ENCODE measurements around the gene YDJC. TPM values are rescaled to one million over a fixed set of nuclear protein-coding genes. Genes with fewer than 3 reads are reported as not detected.
A peak's percentile ranks its signal among the peaks of the same experiment; 100 is the strongest.

The YDJC gene
- total RNA-seq, 4 donors from 2014 or later, result 5.2 to 10.8 (median 6.3) TPM

DNA sequence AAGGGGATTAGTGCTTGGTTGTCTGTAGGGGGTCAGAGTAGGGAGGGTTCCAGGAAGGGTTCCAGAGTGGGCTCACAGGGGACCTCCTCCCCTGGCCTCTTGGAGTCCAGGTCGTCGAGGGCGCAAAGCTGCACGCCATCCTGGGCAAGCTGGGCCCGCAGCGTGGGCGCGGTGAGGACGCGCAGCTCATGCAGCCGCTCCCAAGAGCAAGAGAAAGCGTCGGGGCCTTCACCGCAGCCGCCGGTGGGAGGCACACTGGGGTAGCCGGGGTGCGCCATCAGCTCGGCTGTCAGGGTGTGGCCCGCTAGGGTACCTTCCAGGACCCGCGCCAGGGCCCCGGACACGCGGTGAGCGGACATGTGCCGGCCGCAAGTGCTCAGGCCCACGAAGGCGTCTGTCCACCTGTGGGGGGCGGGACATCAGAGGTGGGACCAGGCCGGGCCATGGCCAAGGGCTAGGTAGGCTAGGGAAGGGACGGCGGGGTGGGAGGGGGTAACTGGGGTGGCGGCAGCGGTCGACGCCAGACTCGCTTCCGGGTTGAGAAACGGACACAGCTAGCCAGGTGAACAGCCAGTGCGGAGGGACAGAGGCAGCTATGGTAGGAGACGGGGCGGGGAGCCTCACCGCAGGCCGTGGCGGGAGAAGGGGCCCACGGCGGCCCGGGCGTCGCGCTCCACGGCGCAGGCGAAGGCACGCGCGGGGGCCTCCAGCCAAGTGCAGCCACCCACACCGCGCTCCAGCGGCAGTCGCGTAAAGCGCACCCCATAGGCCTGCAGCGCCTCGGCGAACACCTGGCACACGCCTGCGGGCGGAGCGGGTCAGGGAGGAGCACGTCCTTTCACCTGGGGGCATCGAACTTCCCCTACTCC lies 1.2 kb downstream of the YDJC start:
- TF ChIP-seq CTCF (IDR thresholded peaks at IDR 0.05 in 4 of 5, conservative IDR thresholded peaks at IDR 0.05 in 1 of 5) (no peak), POLR2A (IDR thresholded peaks at IDR 0.05) (no peak)
- Histone ChIP-seq H3K9me3 (no peaks in the 10 kb centered on the region), H3K27ac (no peak overlapping the region), H3K27me3 (no peaks in the 10 kb centered on the region), H3K4me3 (peak overlapping the region in 3 of 4 donors; percentile 71 to 81 (median 75)), H3K4me1 (peaks cover 15 to 28% of the 10 kb centered on the region in 2 donors), H3K36me3 (no peaks in the 10 kb centered on the region)
- ATAC-seq (no peak), DNase-seq (no peak)
- in situ Hi-C loops (cut with MboI; ENCODE audit: low sequenced_read_pairs in 4 of 4), result no loop called here
- intact Hi-C loops (cut with DNase I; ENCODE audit: low total_unique reads), result no loop called here

GRCh38 chr22:21626735-21627469 lies 2.9 kb downstream of the YDJC start:
- in situ Hi-C loops (cut with MboI; ENCODE audit: low sequenced_read_pairs in 4 of 4) (no loop called here), intact Hi-C loops (cut with DNase I; ENCODE audit: low total_unique reads) (no loop called here)
- ATAC-seq (no peak), DNase-seq (no peak)
- H3K4me1 ChIP-seq, result peaks cover 27 to 41% of the 10 kb centered on the region in 2 donors
- no peak overlapping the region for H3K4me3 ChIP-seq
- H3K9me3 ChIP-seq, result no peaks in the 10 kb centered on the region
- TF ChIP-seq POLR2A (IDR thresholded peaks at IDR 0.05), result no peak
- TF ChIP-seq CTCF (IDR thresholded peaks at IDR 0.05 in 4 of 5, conservative IDR thresholded peaks at IDR 0.05 in 1 of 5), result no peak
- no peak overlapping the region for H3K27ac ChIP-seq
- H3K36me3 ChIP-seq, result no peaks in the 10 kb centered on the region
- no peaks in the 10 kb centered on the region for H3K27me3 ChIP-seq

DNA sequence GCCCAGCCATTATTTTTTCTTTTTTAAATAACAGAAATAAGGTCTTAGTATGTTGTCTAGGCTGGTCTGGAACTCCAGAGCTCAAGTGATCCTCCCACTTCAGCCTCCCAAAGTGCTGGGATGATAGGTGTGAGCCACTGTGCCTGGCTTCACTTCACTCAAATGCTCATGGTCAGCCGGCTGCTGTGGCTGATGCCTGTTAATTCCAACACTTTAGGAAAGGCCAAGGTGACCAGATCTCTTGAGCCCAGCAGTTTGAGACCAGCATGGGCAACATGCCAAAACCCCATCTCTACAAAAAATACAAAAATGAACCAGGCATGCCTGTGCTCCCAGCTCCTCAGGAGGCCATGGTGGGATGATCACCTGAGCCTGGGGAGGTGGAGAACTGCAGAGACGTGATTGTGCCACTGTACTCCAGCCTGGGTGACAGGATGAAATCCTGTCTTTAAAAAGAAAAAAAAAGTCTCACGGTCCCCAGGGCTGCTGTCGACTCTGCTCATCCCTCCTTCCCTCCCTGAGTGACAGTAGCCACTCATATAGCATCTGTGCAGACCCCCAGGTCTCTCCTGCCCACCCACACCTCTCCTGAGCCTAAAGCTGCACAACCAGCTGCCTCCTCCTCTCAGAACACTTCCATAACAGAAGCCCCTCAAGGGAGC lies 3.6 kb downstream of the YDJC start:
- Histone ChIP-seq H3K4me1 (peaks cover 27 to 41% of the 10 kb centered on the region in 2 donors), H3K27me3 (no peaks in the 10 kb centered on the region), H3K36me3 (no peaks in the 10 kb centered on the region), H3K27ac (no peak overlapping the region), H3K9me3 (no peaks in the 10 kb centered on the region), H3K4me3 (no peak overlapping the region)
- no peak for DNase-seq
- intact Hi-C loops (cut with DNase I; ENCODE audit: low total_unique reads) (no loop called here), in situ Hi-C loops (cut with MboI; ENCODE audit: low sequenced_read_pairs in 4 of 4) (no loop called here)
- no peak for ATAC-seq
- no peak for TF ChIP-seq CTCF (IDR thresholded peaks at IDR 0.05 in 4 of 5, conservative IDR thresholded peaks at IDR 0.05 in 1 of 5)
- no peak for TF ChIP-seq POLR2A (IDR thresholded peaks at IDR 0.05)

DNA sequence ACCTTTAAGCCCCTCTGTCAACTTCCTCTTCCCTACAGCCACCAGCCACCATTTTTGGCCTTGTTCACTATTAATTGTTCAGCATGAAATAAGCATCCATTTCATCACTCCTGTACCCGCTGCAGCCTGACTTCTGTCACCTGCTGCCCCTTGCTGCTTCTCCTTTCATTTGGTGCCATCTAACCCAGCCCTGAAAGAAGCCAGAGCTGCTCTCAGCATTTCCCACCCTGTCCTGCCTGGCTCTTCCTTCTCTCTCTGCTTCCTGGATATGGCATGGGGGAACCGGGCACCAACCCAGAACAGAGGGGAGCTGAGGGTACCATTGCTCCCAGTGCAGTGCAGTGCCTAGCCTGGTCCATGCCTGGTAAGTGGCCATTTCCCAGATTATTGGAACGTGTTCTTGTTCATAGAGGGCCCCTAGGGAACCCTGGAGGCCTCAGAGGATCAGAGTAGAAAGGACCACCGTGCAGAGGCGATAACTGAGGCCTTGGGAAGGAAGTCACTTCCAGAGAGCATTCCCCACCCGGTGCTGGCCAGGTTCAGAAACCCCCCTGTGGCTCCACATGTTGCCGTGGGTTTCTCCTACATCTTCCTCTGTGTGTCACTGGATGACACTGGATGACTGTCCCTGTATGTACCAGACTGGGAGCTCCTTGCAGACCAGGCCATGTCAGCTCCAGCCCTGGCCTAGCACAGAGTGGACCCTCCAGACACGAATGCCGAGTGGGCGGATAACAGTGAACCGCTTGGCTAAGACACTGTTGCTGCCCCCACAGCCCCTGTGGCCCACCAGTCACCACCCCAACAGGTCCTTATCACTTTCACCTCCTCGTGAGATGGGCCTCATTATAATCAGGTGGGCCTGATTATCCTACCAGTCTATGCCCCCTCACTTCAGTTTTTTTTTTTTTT lies 4.7 kb downstream of the YDJC start:
- H3K27ac ChIP-seq, result no peak overlapping the region
- DNase-seq, result no peak
- in situ Hi-C loops (cut with MboI; ENCODE audit: low sequenced_read_pairs in 4 of 4) (no loop called here), intact Hi-C loops (cut with DNase I; ENCODE audit: low total_unique reads) (no loop called here)
- TF ChIP-seq POLR2A (IDR thresholded peaks at IDR 0.05) (no peak), CTCF (IDR thresholded peaks at IDR 0.05 in 4 of 5, conservative IDR thresholded peaks at IDR 0.05 in 1 of 5) (no peak)
- peaks cover 28 to 42% of the 10 kb centered on the region in 2 donors for H3K4me1 ChIP-seq
- ATAC-seq, result no peak
- no peaks in the 10 kb centered on the region for H3K27me3 ChIP-seq
- no peak overlapping the region for H3K4me3 ChIP-seq
- H3K36me3 ChIP-seq, result no peaks in the 10 kb centered on the region
- H3K9me3 ChIP-seq, result no peaks in the 10 kb centered on the region

Data from gastrocnemius medialis (tissue), 4 donors.